Activated CD8-positive, alpha-beta T cell treated with anti-CD3 and anti-CD28 coated beads, Interleukin-2, amount 10 ng/mL, durations not matched to agents 7 days and 5 days (primary cell): ENCODE data around the gene ADTRP. TPM values are rescaled to one million over a fixed set of nuclear protein-coding genes. Genes with fewer than 3 reads are reported as not detected.

Experiments
- ATAC-seq: fragments of 150-1000 bp; cut with Tn5 transposase; one replicate; pipeline ENCODE4 v1.10.0; 2021; ENCODE audit warnings: moderate library complexity
- CTCF ChIA-PET: fragments of 350-600 bp; sonication (Branson Sonifier 250); formaldehyde crosslinking; loops from one replicate; lab custom pipeline; 2021; ENCODE audit warnings: antibody characterized with exemption; lab: Charles Lee
- POLR2A ChIA-PET: fragments of 350-600 bp; sonication (Branson Sonifier 250); formaldehyde crosslinking; loops from one replicate; lab custom pipeline; 2021; ENCODE audit warnings: antibody characterized with exemption; lab: Charles Lee
- DNase-seq: peaks from one replicate; pipeline ENCODE4 v3.0.0-alpha.2; 2020
- H3K27ac Mint-ChIP-seq: one replicate; pipeline ENCODE4 v1.8.0; 2021; ENCODE audit warnings: mild to moderate bottlenecking, mixed read lengths
- H3K27me3 Mint-ChIP-seq: one replicate; pipeline ENCODE4 v1.8.0; 2021; ENCODE audit warnings: low read depth, mixed read lengths
- H3K36me3 Mint-ChIP-seq: one replicate; pipeline ENCODE4 v1.8.0; 2021; ENCODE audit warnings: low read depth, mixed read lengths
- H3K4me1 Mint-ChIP-seq: one replicate; pipeline ENCODE4 v1.8.0; 2021; ENCODE audit warnings: low read depth, mixed read lengths
- H3K4me3 Mint-ChIP-seq: one replicate; pipeline ENCODE4 v1.8.0; 2021; ENCODE audit warnings: mild to moderate bottlenecking, mixed read lengths
- H3K9me3 Mint-ChIP-seq: one replicate; pipeline ENCODE4 v1.8.0; 2022; ENCODE audit warnings: mixed read lengths; ENCODE audit not compliant: insufficient read depth
- total RNA-seq, 2 experiments: library from RNA; stranded (reverse); gene quantifications; one replicate each; pipeline ENCODE4 v1.2.3, GENCODE V29; 2021

The ADTRP gene
- total RNA-seq, 2 experiments from 2014 or later = 0.63 to 0.68 TPM

GRCh38 chr6:11761744-11762620, 16.6 kb downstream of the ADTRP start:
- ChIA-PET CTCF (no interaction called here), POLR2A (no interaction called here)
- ATAC-seq (no peak), DNase-seq (no peak)
- no peak overlapping the region for H3K4me3 Mint-ChIP-seq
- no peak overlapping the region for H3K27ac Mint-ChIP-seq
- no peaks in the 10 kb centered on the region for H3K27me3 Mint-ChIP-seq
- H3K9me3 Mint-ChIP-seq = no peaks in the 10 kb centered on the region
- H3K36me3 Mint-ChIP-seq = no peaks in the 10 kb centered on the region
- H3K4me1 Mint-ChIP-seq = no peaks in the 10 kb centered on the region

DNA sequence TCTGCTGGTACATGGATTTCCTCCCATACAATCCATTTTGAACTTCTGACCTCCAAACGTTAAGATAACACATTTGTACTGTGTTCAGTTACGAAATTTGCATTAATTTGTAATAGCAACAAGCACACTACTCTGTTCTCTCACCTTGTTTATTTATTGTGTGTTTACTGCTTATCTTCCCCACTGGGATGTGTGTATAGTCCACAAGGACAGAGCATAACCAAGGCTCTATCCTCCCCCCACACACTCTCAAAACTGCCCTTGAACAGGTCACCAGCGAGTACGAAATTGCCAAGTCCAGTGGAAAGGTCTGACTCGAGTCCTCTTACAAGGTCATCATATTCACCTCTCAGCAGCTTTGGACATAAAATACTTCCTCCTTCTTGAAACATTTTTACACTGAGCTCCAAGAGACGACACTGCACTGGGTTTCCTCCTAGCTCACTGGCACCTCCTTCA, 18.6 kb downstream of the ADTRP start:
- no peak for ATAC-seq
- no peak for DNase-seq
- ChIA-PET POLR2A (no interaction called here), CTCF (no interaction called here)
- no peak overlapping the region for H3K4me3 Mint-ChIP-seq
- peaks cover 6% of the 10 kb centered on the region for H3K4me1 Mint-ChIP-seq
- no peaks in the 10 kb centered on the region for H3K36me3 Mint-ChIP-seq
- H3K27ac Mint-ChIP-seq = no peak overlapping the region
- H3K27me3 Mint-ChIP-seq = no peaks in the 10 kb centered on the region
- H3K9me3 Mint-ChIP-seq = no peaks in the 10 kb centered on the region

GRCh38 chr6:11758878-11759277, 19.7 kb downstream of the ADTRP start:
- H3K4me3 Mint-ChIP-seq = no peak overlapping the region
- ATAC-seq (no peak), DNase-seq (no peak)
- no peak overlapping the region for H3K27ac Mint-ChIP-seq
- peaks cover 6% of the 10 kb centered on the region for H3K4me1 Mint-ChIP-seq
- CTCF ChIA-PET = no interaction called here
- POLR2A ChIA-PET = no interaction called here
- no peaks in the 10 kb centered on the region for H3K9me3 Mint-ChIP-seq
- H3K36me3 Mint-ChIP-seq = no peaks in the 10 kb centered on the region
- H3K27me3 Mint-ChIP-seq = no peaks in the 10 kb centered on the region

- CTCF ChIA-PET = no interaction called here
- Mint-ChIP-seq H3K4me3 (no peak overlapping the region), H3K9me3 (no peaks in the 10 kb centered on the region), H3K27me3 (no peaks in the 10 kb centered on the region), H3K4me1 (peaks cover 6% of the 10 kb centered on the region), H3K27ac (no peak overlapping the region), H3K36me3 (no peaks in the 10 kb centered on the region)
- ATAC-seq = no peak
- POLR2A ChIA-PET = no interaction called here
- no peak for DNase-seq
These were observed 21.9 kb downstream of the ADTRP start for GRCh38 chr6:11756726-11757125.

DNA sequence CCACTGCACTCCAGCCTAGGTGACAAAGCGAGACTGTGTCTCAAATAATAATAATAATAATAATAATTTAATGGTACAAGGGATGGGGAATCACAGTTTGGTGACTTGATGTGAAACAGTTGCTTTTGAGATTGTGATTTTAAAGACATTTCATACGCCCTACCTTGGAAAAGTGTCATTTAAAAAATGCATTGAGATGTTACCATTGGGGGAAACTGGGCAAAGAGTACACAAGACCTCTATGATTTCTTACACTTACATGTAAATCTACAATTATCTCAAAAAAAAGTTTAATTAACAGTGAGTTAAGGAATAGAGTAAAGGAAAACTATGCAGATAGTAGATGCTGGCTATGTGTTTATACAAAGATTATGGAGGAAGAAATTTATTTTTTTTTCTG, 22.3 kb downstream of the ADTRP start:
- Mint-ChIP-seq H3K36me3 (no peaks in the 10 kb centered on the region), H3K27me3 (no peaks in the 10 kb centered on the region), H3K9me3 (no peaks in the 10 kb centered on the region), H3K4me1 (peaks cover 6% of the 10 kb centered on the region), H3K27ac (no peak overlapping the region), H3K4me3 (no peak overlapping the region)
- no peak for ATAC-seq
- CTCF ChIA-PET = no interaction called here
- no peak for DNase-seq
- POLR2A ChIA-PET = no interaction called here

DNA sequence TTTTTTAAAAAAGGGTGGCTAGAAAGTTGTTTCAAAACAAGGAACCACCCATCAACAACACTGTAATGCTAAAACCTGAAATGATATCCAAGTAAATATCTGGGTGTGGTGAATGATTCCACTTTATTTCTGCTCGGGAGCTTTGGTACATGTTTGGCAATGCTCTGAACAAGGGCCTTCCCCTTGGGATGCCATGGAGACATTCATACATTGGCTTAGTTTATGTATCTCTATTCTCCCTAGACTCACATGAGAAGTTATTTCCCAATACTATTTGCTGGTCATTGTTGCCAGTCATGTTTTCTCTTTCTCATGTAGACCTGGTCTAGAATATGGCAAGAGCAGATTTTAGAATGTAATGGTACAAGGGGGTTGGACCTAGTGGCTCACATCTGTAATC, 22.9 kb downstream of the ADTRP start:
- Mint-ChIP-seq H3K4me3 (no peak overlapping the region), H3K4me1 (peaks cover 6% of the 10 kb centered on the region), H3K27ac (no peak overlapping the region), H3K36me3 (no peaks in the 10 kb centered on the region), H3K27me3 (no peaks in the 10 kb centered on the region), H3K9me3 (no peaks in the 10 kb centered on the region)
- ChIA-PET POLR2A (no interaction called here), CTCF (no interaction called here)
- ATAC-seq (no peak), DNase-seq (no peak)

GRCh38 chr6:11754625-11755271, 23.9 kb downstream of the ADTRP start:
- POLR2A ChIA-PET = no interaction called here
- ATAC-seq = no peak
- H3K9me3 Mint-ChIP-seq = no peaks in the 10 kb centered on the region

DNA sequence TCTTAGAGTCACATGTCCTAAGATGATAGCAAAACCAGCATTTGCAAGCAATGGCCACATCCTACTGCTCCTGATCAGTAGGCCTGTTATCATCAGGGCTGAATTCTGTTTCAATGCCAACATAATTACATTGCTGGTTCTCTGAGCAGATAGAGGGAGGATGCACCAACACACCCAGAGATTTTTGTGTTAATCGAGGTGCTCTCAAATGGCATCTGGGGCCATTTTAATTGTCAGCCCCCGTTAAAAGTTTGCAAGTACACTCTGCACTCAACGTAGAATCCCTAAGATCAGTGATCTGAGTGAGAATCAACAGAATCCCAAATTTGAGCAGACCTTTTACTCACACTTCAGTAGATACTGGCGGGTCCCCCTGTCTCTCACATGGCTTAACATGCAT, 24.8 kb downstream of the ADTRP start:
- Mint-ChIP-seq H3K4me1 (peaks cover 6% of the 10 kb centered on the region), H3K27me3 (no peaks in the 10 kb centered on the region), H3K4me3 (no peak overlapping the region), H3K36me3 (no peaks in the 10 kb centered on the region), H3K27ac (no peak overlapping the region), H3K9me3 (no peaks in the 10 kb centered on the region)
- DNase-seq (no peak), ATAC-seq (no peak)
- ChIA-PET POLR2A (no interaction called here), CTCF (no interaction called here)

More at GRCh38 chr6:11754625-11755271, 23.9 kb downstream of the ADTRP start:
- CTCF ChIA-PET = no interaction called here
- no peaks in the 10 kb centered on the region for H3K36me3 Mint-ChIP-seq
- peaks cover 6% of the 10 kb centered on the region for H3K4me1 Mint-ChIP-seq
- no peak overlapping the region for H3K27ac Mint-ChIP-seq
- no peak overlapping the region for H3K4me3 Mint-ChIP-seq
- DNase-seq = no peak
- H3K27me3 Mint-ChIP-seq = no peaks in the 10 kb centered on the region

GRCh38 chr6:11752360-11752759, 26.2 kb downstream of the ADTRP start:
- Mint-ChIP-seq H3K27ac (no peak overlapping the region), H3K27me3 (no peaks in the 10 kb centered on the region), H3K9me3 (no peaks in the 10 kb centered on the region), H3K4me1 (peaks cover 6% of the 10 kb centered on the region), H3K36me3 (no peaks in the 10 kb centered on the region), H3K4me3 (no peak overlapping the region)
- DNase-seq (no peak), ATAC-seq (no peak)
- ChIA-PET POLR2A (no interaction called here), CTCF (interaction anchor here (1.0 kb wide), 1 partner anchor 98 kb away, joined by 3 read pairs; no protein-coding TSS in a partner anchor)

- no peaks in the 10 kb centered on the region for H3K27me3 Mint-ChIP-seq
- POLR2A ChIA-PET = no interaction called here
- DNase-seq = no peak
- CTCF ChIA-PET = no interaction called here
- H3K27ac Mint-ChIP-seq = no peak overlapping the region
- no peak for ATAC-seq
- H3K4me3 Mint-ChIP-seq = no peak overlapping the region
- H3K36me3 Mint-ChIP-seq = no peaks in the 10 kb centered on the region
- H3K9me3 Mint-ChIP-seq = no peaks in the 10 kb centered on the region
- H3K4me1 Mint-ChIP-seq = no peaks in the 10 kb centered on the region
These were observed 27.9 kb downstream of the ADTRP start for GRCh38 chr6:11750682-11751081.

DNA sequence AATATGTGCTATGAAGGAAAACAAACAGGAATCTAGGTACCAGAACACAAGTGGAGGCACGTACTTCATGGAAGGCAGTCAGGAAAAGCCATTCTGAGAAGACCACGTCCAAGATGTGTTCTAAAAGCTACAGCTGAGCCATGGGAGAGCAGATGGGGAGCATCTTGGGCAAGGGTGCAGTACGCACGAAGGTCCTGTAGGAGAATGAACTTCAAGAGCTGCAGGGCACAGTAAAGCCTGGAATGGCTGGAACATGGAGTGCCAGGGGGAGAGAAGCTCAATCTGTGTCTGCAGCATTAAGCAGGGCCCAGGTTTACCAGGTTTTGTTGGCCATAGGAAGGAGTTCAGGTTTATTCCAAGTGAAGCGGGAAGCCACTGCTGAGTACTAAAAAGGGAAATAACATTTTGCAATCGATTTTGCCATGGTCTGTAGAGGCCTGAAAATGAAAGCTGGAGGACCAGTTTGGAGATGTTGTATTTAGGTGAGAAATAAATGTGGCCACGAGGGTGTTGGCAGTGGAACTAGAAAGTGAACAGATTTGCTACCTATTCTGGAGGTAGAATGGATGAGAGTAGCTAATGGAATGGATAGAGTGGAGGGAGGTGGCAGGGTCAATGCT, 29.9 kb downstream of the ADTRP start:
- DNase-seq (no peak), ATAC-seq (no peak)
- ChIA-PET POLR2A (interaction anchor here (1.0 to 1.5 kb wide), 2 partner anchors 8 to 21 kb away, joined by 3 read pairs; no protein-coding TSS in a partner anchor), CTCF (interaction anchor here (1.0 kb wide), 1 partner anchor 19 kb away, joined by 3 read pairs; no protein-coding TSS in a partner anchor)
- Mint-ChIP-seq H3K4me3 (no peak overlapping the region), H3K4me1 (no peaks in the 10 kb centered on the region), H3K27me3 (no peaks in the 10 kb centered on the region), H3K36me3 (no peaks in the 10 kb centered on the region), H3K27ac (no peak overlapping the region), H3K9me3 (no peaks in the 10 kb centered on the region)

DNA sequence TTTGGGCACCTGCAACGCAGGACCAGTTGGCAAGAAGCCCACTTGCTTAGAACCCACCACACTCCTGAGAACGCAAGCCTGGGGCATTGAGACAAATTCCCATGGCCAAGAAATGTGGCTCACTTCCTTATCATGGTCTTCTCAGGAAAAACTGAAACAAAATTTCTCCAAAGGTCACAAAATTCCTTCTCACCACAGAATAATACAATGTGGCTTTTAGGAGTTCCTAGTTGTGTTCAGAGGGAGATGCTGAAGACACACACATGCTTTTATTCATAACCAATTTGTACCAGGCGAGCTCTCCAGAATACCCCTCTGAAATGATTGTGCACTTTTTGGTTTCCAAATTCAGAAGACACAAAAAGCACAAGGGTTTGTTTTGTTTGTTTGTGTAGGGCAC, 31.6 kb downstream of the ADTRP start:
- Mint-ChIP-seq H3K9me3 (no peaks in the 10 kb centered on the region), H3K4me3 (no peak overlapping the region), H3K36me3 (no peaks in the 10 kb centered on the region), H3K27ac (no peak overlapping the region), H3K4me1 (no peaks in the 10 kb centered on the region), H3K27me3 (no peaks in the 10 kb centered on the region)
- ATAC-seq (no peak), DNase-seq (no peak)
- ChIA-PET POLR2A (interaction anchor here (1.5 kb wide), 1 partner anchor 20 kb away, joined by 3 read pairs; no protein-coding TSS in a partner anchor), CTCF (no interaction called here)
